Mesothelial cell of epicardium (in vitro differentiated cells): ENCODE results near the gene EZH1. TPM values are rescaled to one million over a fixed set of nuclear protein-coding genes. Genes with fewer than 3 reads are reported as not detected.
"Not testable (repeated sequence)": the region's sequence is repeated elsewhere in the genome, so short reads cannot be mapped to it uniquely, and the experiment has no call there.

Experiments
- DNase-seq, 2 experiments: peaks; one replicate each; pipeline ENCODE4 v3.0.0; 2021; ENCODE audit warnings: low spot score in 2 of 2; ENCODE audit not compliant: unreplicated experiment in 2 of 2
- H3K27ac Mint-ChIP-seq: 2 replicates; pipeline ENCODE4 v1.8.0; 2021; ENCODE audit warnings: mixed read lengths
- H3K27me3 Mint-ChIP-seq: 2 replicates; pipeline ENCODE4 v1.8.0; 2021; ENCODE audit warnings: low read depth, mixed read lengths
- H3K36me3 Mint-ChIP-seq: 2 replicates; pipeline ENCODE4 v1.8.0; 2021; ENCODE audit warnings: mixed read lengths
- H3K4me1 Mint-ChIP-seq: 2 replicates; pipeline ENCODE4 v1.8.0; 2021; ENCODE audit warnings: mixed read lengths
- H3K4me3 Mint-ChIP-seq: 2 replicates; pipeline ENCODE4 v1.8.0; 2021; ENCODE audit warnings: mild to moderate bottlenecking, moderate library complexity, mixed read lengths
- H3K9me3 Mint-ChIP-seq: 2 replicates; pipeline ENCODE4 v1.8.0; 2021; ENCODE audit warnings: mixed read lengths
- total RNA-seq: library from RNA; stranded (reverse); gene quantifications from 3 replicates; pipeline ENCODE4 v1.2.1, GENCODE V29; 2021
- TF ChIP-seq, protein P1 (sequence below): fragments of 200-600 bp; sonication (generic); IDR thresholded peaks from one replicate; pipeline ENCODE4 v1.5.0; 2021; ENCODE audit warnings: antibody characterized with exemption; ENCODE audit not compliant: unreplicated experiment

Gene EZH1
- total RNA-seq, 1 donor from 2014 or later: 45.1 TPM

GRCh38 chr17:42774066-42774745 lies 29.4 kb upstream of the EZH1 start:
- TF ChIP-seq, protein P1, sequence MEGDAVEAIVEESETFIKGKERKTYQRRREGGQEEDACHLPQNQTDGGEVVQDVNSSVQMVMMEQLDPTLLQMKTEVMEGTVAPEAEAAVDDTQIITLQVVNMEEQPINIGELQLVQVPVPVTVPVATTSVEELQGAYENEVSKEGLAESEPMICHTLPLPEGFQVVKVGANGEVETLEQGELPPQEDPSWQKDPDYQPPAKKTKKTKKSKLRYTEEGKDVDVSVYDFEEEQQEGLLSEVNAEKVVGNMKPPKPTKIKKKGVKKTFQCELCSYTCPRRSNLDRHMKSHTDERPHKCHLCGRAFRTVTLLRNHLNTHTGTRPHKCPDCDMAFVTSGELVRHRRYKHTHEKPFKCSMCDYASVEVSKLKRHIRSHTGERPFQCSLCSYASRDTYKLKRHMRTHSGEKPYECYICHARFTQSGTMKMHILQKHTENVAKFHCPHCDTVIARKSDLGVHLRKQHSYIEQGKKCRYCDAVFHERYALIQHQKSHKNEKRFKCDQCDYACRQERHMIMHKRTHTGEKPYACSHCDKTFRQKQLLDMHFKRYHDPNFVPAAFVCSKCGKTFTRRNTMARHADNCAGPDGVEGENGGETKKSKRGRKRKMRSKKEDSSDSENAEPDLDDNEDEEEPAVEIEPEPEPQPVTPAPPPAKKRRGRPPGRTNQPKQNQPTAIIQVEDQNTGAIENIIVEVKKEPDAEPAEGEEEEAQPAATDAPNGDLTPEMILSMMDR: no peak
- no peak for DNase-seq
- H3K36me3 Mint-ChIP-seq: peaks cover 10% of the 10 kb centered on the region
- no peaks in the 10 kb centered on the region for H3K27me3 Mint-ChIP-seq
- peak overlapping the region; percentile 99 for H3K27ac Mint-ChIP-seq
- H3K9me3 Mint-ChIP-seq: no peaks in the 10 kb centered on the region
- peak overlapping the region; percentile 99 for H3K4me3 Mint-ChIP-seq
- peaks cover 12% of the 10 kb centered on the region for H3K4me1 Mint-ChIP-seq

DNA sequence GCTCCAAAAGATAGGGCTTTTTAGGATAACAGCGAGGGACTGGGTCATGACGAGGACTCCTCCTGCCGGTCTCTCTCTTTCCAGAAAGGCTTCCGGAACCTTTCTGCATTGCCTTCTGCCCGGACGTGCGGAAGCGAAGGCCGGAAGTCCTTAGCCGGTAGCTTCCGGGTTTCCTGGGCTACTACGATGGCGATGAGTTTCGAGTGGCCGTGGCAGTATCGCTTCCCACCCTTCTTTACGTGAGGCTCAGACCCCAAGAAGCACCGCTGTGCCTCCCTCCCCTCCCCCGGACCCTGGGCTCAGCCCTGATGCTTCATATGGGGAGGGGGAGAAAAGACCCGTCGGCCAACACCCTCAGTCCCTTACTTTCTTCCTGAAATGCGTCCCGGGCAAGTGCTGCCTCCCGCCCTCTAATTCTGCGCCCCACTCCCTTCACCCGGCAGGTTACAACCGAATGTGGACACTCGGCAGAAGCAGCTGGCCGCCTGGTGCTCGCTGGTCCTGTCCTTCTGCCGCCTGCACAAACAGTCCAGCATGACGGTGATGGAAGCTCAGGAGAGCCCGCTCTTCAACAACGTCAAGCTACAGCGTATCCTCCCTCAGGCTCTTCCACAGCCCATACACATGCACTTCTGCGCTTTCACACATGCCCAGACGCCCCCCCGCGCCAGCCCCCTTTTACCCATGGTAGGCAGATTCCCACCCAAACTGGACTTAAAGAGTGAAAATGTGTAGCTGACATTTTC lies 28.6 kb upstream of the EZH1 start, which contains the start of gene VPS25:
TSS of gene VPS25 (plus strand) at position 160 of the 746 bp plus-strand sequence. CDS start at position 187, 27 bp downstream.
- Mint-ChIP-seq H3K9me3 (no peaks in the 10 kb centered on the region), H3K27ac (peak within 1 kb of the TSS; percentile 99), H3K4me1 (peaks cover 12% of the 10 kb centered on the region), H3K27me3 (peaks cover 2% of the 10 kb centered on the region), H3K36me3 (peaks cover 9% of the 10 kb centered on the region), H3K4me3 (peak within 1 kb of the TSS; percentile 99)
- TF ChIP-seq, protein P1: no peak
- DNase-seq: peak in 1 of 2 experiments; percentile 67

GRCh38 chr17:42772945-42773289 lies 28.1 kb upstream of the EZH1 start:
- Mint-ChIP-seq H3K4me1 (peaks cover 12% of the 10 kb centered on the region), H3K9me3 (no peaks in the 10 kb centered on the region)
- TF ChIP-seq, protein P1: no peak

GRCh38 chr17:42769964-42770363 lies 25.1 kb upstream of the EZH1 start:
- not testable (repeated sequence) for H3K9me3 Mint-ChIP-seq, H3K4me3 Mint-ChIP-seq, DNase-seq, H3K36me3 Mint-ChIP-seq, H3K27ac Mint-ChIP-seq
- peaks cover 12% of the 10 kb centered on the region for H3K4me1 Mint-ChIP-seq
- peaks cover 13% of the 10 kb centered on the region for H3K27me3 Mint-ChIP-seq

More at GRCh38 chr17:42772945-42773289, 28.1 kb upstream of the EZH1 start:
- peak overlapping the region; percentile 99 for H3K27ac Mint-ChIP-seq
- DNase-seq: no peak
- peak overlapping the region; percentile 99 for H3K4me3 Mint-ChIP-seq
- peaks cover 2% of the 10 kb centered on the region for H3K27me3 Mint-ChIP-seq
- H3K36me3 Mint-ChIP-seq: peaks cover 6% of the 10 kb centered on the region

GRCh38 chr17:42768006-42768405 lies 23.2 kb upstream of the EZH1 start:
- not testable (repeated sequence) for H3K4me1 Mint-ChIP-seq, H3K4me3 Mint-ChIP-seq, DNase-seq, H3K9me3 Mint-ChIP-seq, H3K36me3 Mint-ChIP-seq, H3K27ac Mint-ChIP-seq
- peaks cover 17% of the 10 kb centered on the region for H3K27me3 Mint-ChIP-seq

DNA sequence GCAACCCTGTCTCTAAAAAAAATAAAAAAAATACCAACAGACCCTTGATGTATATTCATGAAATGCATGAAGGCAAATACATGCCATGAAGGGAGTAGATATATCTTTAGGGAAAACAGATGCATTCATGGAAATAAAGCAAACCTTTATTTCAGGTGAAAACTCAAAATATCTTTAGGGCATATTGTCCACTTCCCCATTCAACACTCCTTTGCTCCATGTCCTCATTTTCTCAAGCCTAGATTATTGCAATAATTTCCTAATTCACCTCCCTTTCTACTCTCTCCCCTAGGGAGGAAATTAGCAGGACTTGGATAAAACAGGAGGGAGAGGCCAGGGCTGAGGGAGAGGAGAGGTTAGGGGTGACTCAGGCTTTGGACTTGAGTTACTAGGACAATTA lies 22.7 kb upstream of the EZH1 start:
- no peak for DNase-seq
- H3K4me1 Mint-ChIP-seq: peaks cover 10% of the 10 kb centered on the region
- H3K4me3 Mint-ChIP-seq: no peak overlapping the region
- H3K27me3 Mint-ChIP-seq: peaks cover 22% of the 10 kb centered on the region
- TF ChIP-seq, protein P1: no peak
- H3K27ac Mint-ChIP-seq: no peak overlapping the region
- H3K36me3 Mint-ChIP-seq: no peaks in the 10 kb centered on the region
- H3K9me3 Mint-ChIP-seq: no peaks in the 10 kb centered on the region
